HepG2 (cell line): ENCODE measurements around the gene FAM131A. TPM values are rescaled to one million over a fixed set of nuclear protein-coding genes. Genes with fewer than 3 reads are reported as not detected.

Experiments
- ATAC-seq: fragments of 200-7000 bp; cut with Tn5 transposase; 3 replicates; pipeline ENCODE4 v1.9.1; 2020; ENCODE audit warnings: mild to moderate bottlenecking, moderate library complexity
- BruUV-seq: library from RNA; stranded (reverse); fragments of 400-500 nt; replicated peaks from 2 replicates; lab custom pipeline; 2021; lab: Mats Ljungman, UMichigan
- CTCF ChIA-PET: fragments of 300-600 bp; formaldehyde crosslinking; extraction: SDS; loops from one replicate; lab custom pipeline; 2021; ENCODE audit warnings: low total read pairs, inconsistent platforms, low intra/inter-chr PET ratio; lab: Yijun Ruan, JAX
- POLR2A ChIA-PET: fragments of 350-600 bp; sonication (Branson Sonifier 250); formaldehyde crosslinking; loops from one replicate; lab custom pipeline; 2020; ENCODE audit warnings: antibody characterized with exemption, inconsistent platforms; lab: Yijun Ruan, JAX
- DNase-seq: peaks from one replicate; pipeline ENCODE4 v3.0.0-alpha.2; 2015; ENCODE audit warnings: low spot score
- FAIRE-seq: peaks from 3 replicates; lab custom pipeline; 2011; peaks lifted over from hg19 to GRCh38; lab: Jason Lieb, UNC
- H2AFZ ChIP-seq: one replicate; pipeline ENCODE4 v1.6.1; 2011; ENCODE audit warnings: low read length, inconsistent platforms
- H3K27ac ChIP-seq: fragments of 300-600 bp; 3 replicates; pipeline ENCODE4 v1.8.0; 2011; ENCODE audit warnings: mixed run types, mild to moderate bottlenecking, mixed read lengths, low read length, inconsistent platforms; ENCODE audit not compliant: insufficient read depth; ENCODE audit errors: extremely low read length
- H3K27me3 ChIP-seq, 2 experiments: fragments of 200-600 bp in 1 of 2; 2 replicates in 1 of 2; 3 replicates in 1 of 2; pipeline versions ENCODE4 v1.6.0 to v1.8.0; 2011; ENCODE audit warnings: low read length in 2 of 2, mild to moderate bottlenecking in 2 of 2, moderate library complexity in 2 of 2, inconsistent platforms in 1 of 2; ENCODE audit not compliant: insufficient read depth in 2 of 2, control insufficient read depth in 1 of 2
- H3K36me3 ChIP-seq, 2 experiments: fragments of 200-600 bp in 1 of 2; replicated peaks in 1 of 2; 2 replicates in 1 of 2; 3 replicates in 1 of 2; pipeline versions ENCODE4 v1.5.1 to v1.8.0; 2011; ENCODE audit warnings: low read length in 2 of 2, inconsistent platforms in 1 of 2; ENCODE audit not compliant: insufficient read depth in 2 of 2, control insufficient read depth in 1 of 2
- H3K4me1 ChIP-seq: 2 replicates; pipeline ENCODE4 v1.5.1; 2012; ENCODE audit warnings: low read length, inconsistent platforms; ENCODE audit not compliant: insufficient read depth
- H3K4me2 ChIP-seq: 2 replicates; pipeline ENCODE4 v1.6.0; 2011; ENCODE audit warnings: low read depth, low read length, inconsistent platforms
- H3K4me3 ChIP-seq, 3 experiments: fragments of 200-600 bp in 1 of 3; sonication (generic), shearing (Covaris generic) in 1 of 3; replicated peaks in 1 of 3; 2 replicates each; pipeline ENCODE4 v1.5.1; 2011 to 2016; ENCODE audit warnings: low read length in 3 of 3, inconsistent platforms in 2 of 3, low read depth in 2 of 3, mild to moderate bottlenecking in 2 of 3, control low read depth in 1 of 3, mixed read lengths in 1 of 3; ENCODE audit not compliant: insufficient read depth in 1 of 3
- H3K79me2 ChIP-seq: one replicate; pipeline ENCODE4 v1.6.1; 2011; ENCODE audit warnings: low read length, inconsistent platforms; ENCODE audit not compliant: insufficient read depth
- H3K9ac ChIP-seq: 2 replicates; pipeline ENCODE4 v1.6.0; 2011; ENCODE audit warnings: mild to moderate bottlenecking, low read depth, low read length, inconsistent platforms; ENCODE audit not compliant: insufficient read depth
- H3K9me3 ChIP-seq: 2 replicates; pipeline ENCODE4 v1.5.1; 2012; ENCODE audit warnings: mild to moderate bottlenecking, low read length
- H4K20me1 ChIP-seq: 2 replicates; pipeline ENCODE4 v1.6.0; 2011; ENCODE audit warnings: inconsistent platforms, mild to moderate bottlenecking, low read length, moderate library complexity; ENCODE audit not compliant: insufficient read depth
- AGO2 ChIP-seq: fragments of 200-400 bp; formaldehyde crosslinking; optimal IDR thresholded peaks from 2 replicates; pipeline ENCODE3; 2017; ENCODE audit warnings: mild to moderate bottlenecking, low read depth, low read length, moderate library complexity
- HDAC6 ChIP-seq: fragments of 200-600 bp; sonication (generic); IDR thresholded peaks from 2 replicates; pipeline ENCODE4 v1.7.0; 2017; ENCODE audit warnings: mild to moderate bottlenecking, antibody characterized with exemption, low read length, low read depth
- IKZF4 ChIP-seq: sonication (generic); formaldehyde crosslinking; IDR thresholded peaks from 2 replicates; pipeline ENCODE4 v1.5.1; 2020; ENCODE audit warnings: borderline replicate concordance, mild to moderate bottlenecking, low read depth, missing genetic modification reagents; ENCODE audit errors: not compliant biosample characterization
- MAFF ChIP-seq: IDR thresholded peaks from 2 replicates; pipeline ENCODE4 v1.6.1; 2011; ENCODE audit warnings: low read depth, low read length, improper control_type of control experiment
- MAFK ChIP-seq, 2 experiments: IDR thresholded peaks in 1 of 2; conservative IDR thresholded peaks in 1 of 2; 2 replicates each; pipeline ENCODE4 v1.6.1; 2011; ENCODE audit warnings: improper control_type of control experiment in 2 of 2, low read length in 2 of 2
- MED8 ChIP-seq: sonication (generic); formaldehyde crosslinking; IDR thresholded peaks from 2 replicates; pipeline ENCODE4 v1.8.1; 2023; ENCODE audit warnings: mild to moderate bottlenecking, missing genetic modification reagents; ENCODE audit not compliant: insufficient replicate concordance
- MZF1 ChIP-seq: sonication (generic); formaldehyde crosslinking; IDR thresholded peaks from 2 replicates; pipeline ENCODE4 v1.8.1; 2023; ENCODE audit warnings: mild to moderate bottlenecking, missing genetic modification reagents, borderline replicate concordance
- POLR2A ChIP-seq, 2 experiments: IDR thresholded peaks; 2 replicates each; pipeline ENCODE4 v1.6.1; 2011; ENCODE audit warnings: low read depth in 2 of 2, low read length in 2 of 2, mild to moderate bottlenecking in 1 of 2, moderate library complexity in 1 of 2; ENCODE audit not compliant: insufficient read depth in 1 of 2
- ZNF235 ChIP-seq: sonication (generic); formaldehyde crosslinking; IDR thresholded peaks from 2 replicates; pipeline ENCODE4 v1.8.1; 2023; ENCODE audit warnings: mild to moderate bottlenecking, missing genetic modification reagents, borderline replicate concordance
- ZNF543 ChIP-seq: sonication (generic); formaldehyde crosslinking; IDR thresholded peaks from 2 replicates; pipeline ENCODE4 v1.4.0; 2020; ENCODE audit warnings: mild to moderate bottlenecking, missing genetic modification reagents
- WGBS: methylation state at CpG from one replicate; pipeline ENCODE4 v1.1.6; 2017; ENCODE audit warnings: low lambda C conversion rate; 5-methylcytosine and 5-hydroxymethylcytosine counted together
- in situ Hi-C: cut with HindIII; loops from 2 replicates; pipeline ENCODE4 v1.10.0; 2017; ENCODE audit warnings: low pct_unique_long_range_greater_than_20kb; ENCODE audit not compliant: extremely low pct_ligation_motif_present
- intact Hi-C: fragments of 100-400 bp; cut with micrococcal nuclease; formaldehyde crosslinking; loops from one replicate; pipeline ENCODE4 v1.10.0; 2022; ENCODE audit not compliant: unreplicated experiment
- polyA plus RNA-seq, 8 experiments: library from polyadenylated mRNA; depleted of rRNA in 3 of 8; stranded (reverse) in 7 of 8; unstranded in 1 of 8; fragments of >200 nt; fragmentation: Illumina TruSeq in 4 of 8; extraction: Trizol in 4 of 8; gene quantifications; 2 replicates each; pipeline versions ENCODE4 v1.2.1 to v1.2.3, GENCODE V29; 2011 to 2016; ENCODE audit warnings: low read depth in 4 of 8, missing spikeins in 1 of 8, mixed read lengths in 1 of 8; ENCODE audit not compliant: insufficient read depth in 1 of 8
- total RNA-seq, 5 experiments: library from RNA; depleted of rRNA; stranded (reverse); fragments of >200 nt; fragmentation: Illumina TruSeq; extraction: Trizol; gene quantifications; 2 replicates each; pipeline ENCODE4 v1.2.3, GENCODE V29; 2016; ENCODE audit warnings: low read depth in 1 of 5

The FAM131A gene
- total and polyA plus RNA-seq, 2 of the 13 experiments (the other 11 are each of a cell fraction or from before 2014, with no cell fraction given), result 9.2 to 9.3 TPM

DNA sequence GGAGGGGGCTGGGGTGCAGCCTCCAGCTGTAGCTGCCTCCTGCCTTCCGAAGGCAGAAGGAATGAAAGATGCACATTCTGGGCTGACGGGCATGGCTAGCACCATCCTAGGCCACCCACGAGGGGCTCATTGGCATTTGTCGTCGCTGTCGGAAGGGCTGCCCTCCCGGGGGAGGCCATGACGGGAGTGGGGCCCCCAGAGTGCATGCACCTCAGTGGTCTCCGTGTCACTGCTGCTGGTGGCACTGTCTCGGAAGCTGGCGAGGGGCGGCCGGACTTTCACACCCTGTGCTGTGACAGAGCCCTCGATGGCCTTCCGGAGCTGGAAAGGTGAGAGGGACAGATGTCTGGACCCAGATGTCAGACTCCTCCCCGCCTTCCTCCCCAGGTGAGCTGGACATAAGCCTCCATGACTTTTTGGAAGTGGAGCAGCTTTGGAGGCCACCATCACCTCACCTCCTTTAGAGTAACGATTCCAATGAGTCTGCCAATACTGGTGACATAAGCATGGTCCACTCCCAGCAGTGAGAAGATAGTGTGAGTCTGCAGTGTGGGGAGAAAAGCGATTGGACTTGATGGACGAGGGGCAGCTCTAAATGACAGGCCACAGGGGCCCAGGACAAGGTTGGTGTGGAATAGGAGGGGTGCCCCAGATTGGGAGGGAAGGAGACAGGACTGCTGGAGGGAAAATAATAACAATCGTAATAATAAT lies 9.2 kb downstream of the FAM131A start:
- no peak overlapping the region for H3K9ac ChIP-seq
- FAIRE-seq (no peak), ATAC-seq (no peak), DNase-seq (no peak)
- peaks cover 17% of the 10 kb centered on the region for H3K4me1 ChIP-seq
- TF ChIP-seq AGO2 (peak; percentile 77), MED8 (CRISPR knock-in tag) (no peak), ZNF235 (CRISPR knock-in tag) (0 out of 2 replicates have a peak, but pooled peaks have one; percentile 31)
- intact Hi-C loops (no loop called here), in situ Hi-C loops (no loop called here)
- H3K27me3 ChIP-seq, result no peaks in the 10 kb centered on the region
- no peaks in the 10 kb centered on the region for H3K9me3 ChIP-seq
- H3K36me3 ChIP-seq, result peaks cover 5 to 21% of the 10 kb centered on the region in 2 experiments; a peak in 4 of 5 replicates
- no peak overlapping the region for H3K4me2 ChIP-seq
- no peaks in the 10 kb centered on the region for H4K20me1 ChIP-seq
- no TSS peak for BruUV-seq
- ChIA-PET CTCF (interaction anchor here (1.4 kb wide), 1 partner anchor 167 kb away, joined by 6 read pairs; no protein-coding TSS in a partner anchor), POLR2A (interaction anchor here (2.2 kb wide), 1 partner anchor 11 kb away, joined by 5 read pairs; no protein-coding TSS in a partner anchor)
- 98% methylated on average over 17 of the region's 20 CpGs for WGBS
- H2AFZ ChIP-seq, result no peak overlapping the region
- no peak overlapping the region for H3K4me3 ChIP-seq
- H3K79me2 ChIP-seq, result no peaks in the 10 kb centered on the region
- no peak overlapping the region for H3K27ac ChIP-seq

DNA sequence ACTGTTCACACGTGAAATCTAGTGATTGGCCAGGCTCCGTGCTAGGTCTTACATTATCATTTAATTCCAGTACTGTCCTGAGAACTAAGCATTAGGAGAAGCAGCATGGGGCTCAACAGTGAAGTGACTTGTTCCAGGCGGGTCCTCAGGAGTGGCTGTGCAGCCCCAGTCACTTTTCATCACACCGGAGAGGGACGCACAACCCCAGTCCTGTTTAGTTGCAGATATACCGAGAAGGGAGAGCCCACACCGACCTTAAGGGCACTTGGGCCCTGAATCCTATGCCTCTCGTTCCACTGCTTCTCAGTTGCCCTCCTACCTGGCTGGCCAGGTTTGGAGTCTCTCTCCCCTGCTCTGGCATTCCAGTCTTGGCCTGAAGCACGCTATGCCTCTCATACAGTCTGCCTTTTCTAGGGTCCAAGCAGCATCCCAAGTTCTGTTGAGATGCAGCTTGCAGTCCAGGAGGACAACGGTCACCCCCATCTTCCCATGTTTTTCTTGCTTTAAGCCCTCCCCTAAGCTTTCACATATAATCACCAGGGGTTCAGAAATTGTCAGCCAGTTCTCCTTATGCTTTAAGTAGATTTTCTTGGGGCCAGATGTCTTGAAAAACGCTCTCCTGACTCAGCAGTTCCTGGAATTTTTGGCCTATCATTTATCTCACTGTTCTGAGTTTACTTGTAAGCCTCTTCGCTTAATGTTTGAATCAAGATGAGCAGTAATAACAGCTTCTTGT lies 10.1 kb downstream of the FAM131A start:
- no peak for ATAC-seq
- Histone ChIP-seq H3K4me1 (peaks cover 25% of the 10 kb centered on the region), H3K27ac (no peak overlapping the region), H3K4me2 (no peak overlapping the region), H3K27me3 (no peaks in the 10 kb centered on the region), H3K79me2 (no peaks in the 10 kb centered on the region), H3K4me3 (no peak overlapping the region), H2AFZ (no peak overlapping the region)
- intact Hi-C loops (no loop called here), in situ Hi-C loops (no loop called here)
- POLR2A ChIA-PET, result no interaction called here
- TF ChIP-seq POLR2A (IDR thresholded peaks at IDR 0.05; ENCODE audit: insufficient read depth in 1 of 2, low read depth in 2 of 2, low read length in 2 of 2), result 0 out of 4 replicates have a peak, but pooled peaks of 1 of the 2 experiments have one; percentile 11
- TF ChIP-seq MAFK (conservative IDR thresholded peaks at IDR 0.05 in 1 of 2, IDR thresholded peaks at IDR 0.05 in 1 of 2; ENCODE audit: low read length in 2 of 2), result peak; percentile 43 to 78
- TF ChIP-seq ZNF543, result no peak
- TF ChIP-seq MAFF, result 0 out of 2 replicates have a peak, but pooled peaks have one; percentile 42
- no peak for TF ChIP-seq MZF1 (CRISPR knock-in tag)
- TF ChIP-seq IKZF4 (CRISPR knock-in tag), result no peak
- no peak for TF ChIP-seq HDAC6
- TF ChIP-seq, all 625 proteins: peak for 3
- FAIRE-seq, result no peak
- CTCF ChIA-PET, result no interaction called here
- WGBS, result 85% methylated on average over 12 of the region's 12 CpGs
- Histone ChIP-seq H3K36me3 (peaks cover 4 to 16% of the 10 kb centered on the region in 2 experiments; a peak in 3 of 5 replicates), H3K9me3 (no peaks in the 10 kb centered on the region), H4K20me1 (no peaks in the 10 kb centered on the region), H3K9ac (no peak overlapping the region)
- no TSS peak for BruUV-seq
- no peak for DNase-seq
